HepG2 (cell line): ENCODE measurements around the gene ANXA7.

Experiments used
- CTCF ChIP-seq: sonication (generic); formaldehyde crosslinking; IDR thresholded peaks from 2 replicates; pipeline ENCODE4 v1.5.0; 2020; ENCODE audit warnings: mild to moderate bottlenecking, missing genetic modification reagents, moderate library complexity
- E2F1 ChIP-seq: sonication (generic); formaldehyde crosslinking; IDR thresholded peaks from 2 replicates; pipeline ENCODE4 v1.5.0; 2020; ENCODE audit warnings: missing genetic modification reagents
- EHMT2 ChIP-seq: fragments of 200-600 bp; sonication (generic); IDR thresholded peaks from 2 replicates; pipeline ENCODE4 v1.7.0; 2017; ENCODE audit warnings: antibody characterized with exemption, low read depth, low read length, borderline replicate concordance
- FOXJ3 ChIP-seq: sonication (generic); formaldehyde crosslinking; IDR thresholded peaks from 2 replicates; pipeline ENCODE4 v1.4.0; 2020; ENCODE audit warnings: missing genetic modification reagents, mild to moderate bottlenecking, borderline replicate concordance
- KAT7 ChIP-seq: IDR thresholded peaks from 2 replicates; pipeline ENCODE4 v1.6.1; 2018; ENCODE audit warnings: borderline replicate concordance, missing compliant biosample characterization
- NFIC ChIP-seq: IDR thresholded peaks from 2 replicates; pipeline ENCODE4 v1.6.1; 2012; ENCODE audit warnings: mild to moderate bottlenecking, low read length, inconsistent platforms

- TF ChIP-seq NFIC = no peak
- no peak for TF ChIP-seq KAT7
- TF ChIP-seq EHMT2 = no peak
- no peak for TF ChIP-seq FOXJ3 (CRISPR knock-in tag)
- TF ChIP-seq CTCF = no peak
- no peak for TF ChIP-seq E2F1 (CRISPR knock-in tag)
These were observed 69.6 kb downstream of the ANXA7 start for GRCh38 chr10:73344269-73344668.
